GM23338 (cell line): ENCODE data around the gene EPS8L2.

Experiments
- CREB1 ChIP-seq: fragments of 250-450 bp; sonication (Bioruptor Pico); IDR thresholded peaks from 2 replicates; pipeline ENCODE4 v1.5.0; 2020; ENCODE audit warnings: low read depth, mild to moderate bottlenecking, moderate library complexity
- EZH2 ChIP-seq: fragments of 200-600 bp; sonication (generic); IDR thresholded peaks from one replicate; pipeline ENCODE4 v1.8.0; 2017; ENCODE audit warnings: antibody characterized with exemption, mild to moderate bottlenecking, low read depth; ENCODE audit not compliant: unreplicated experiment
- EZH2phosphoT487 ChIP-seq: fragments of 200-600 bp; sonication (generic); IDR thresholded peaks from one replicate; pipeline ENCODE4 v1.8.1; 2018; ENCODE audit warnings: antibody characterized with exemption; ENCODE audit not compliant: unreplicated experiment
- JUNB ChIP-seq: IDR thresholded peaks from one replicate; pipeline ENCODE4 v1.6.1; 2016; ENCODE audit warnings: antibody characterized with exemption; ENCODE audit not compliant: unreplicated experiment
- NANOG ChIP-seq: IDR thresholded peaks from 2 replicates; pipeline ENCODE4 v1.6.1; 2016; ENCODE audit warnings: antibody characterized with exemption, borderline replicate concordance
- POLR2AphosphoS5 ChIP-seq: IDR thresholded peaks from 2 replicates; pipeline ENCODE4 v1.6.1; 2016; ENCODE audit warnings: antibody characterized with exemption, low read depth
- STAT1 ChIP-seq: IDR thresholded peaks from one replicate; pipeline ENCODE4 v1.6.1; 2016; ENCODE audit warnings: antibody characterized with exemption; ENCODE audit not compliant: unreplicated experiment
- ZNF462 ChIP-seq: fragments of 250-450 bp; sonication (Bioruptor Pico); IDR thresholded peaks from 2 replicates; pipeline ENCODE4 v1.5.0; 2020; ENCODE audit warnings: mild to moderate bottlenecking, moderate library complexity
- TF ChIP-seq, protein P1 (sequence below), 2 experiments: fragments of 200-600 bp in 1 of 2; sonication (generic) in 1 of 2; conservative IDR thresholded peaks; 2 replicates each; pipeline versions ENCODE4 v1.5.1 to v1.6.1; 2016 to 2017; ENCODE audit warnings: antibody characterized with exemption in 2 of 2, low read depth in 2 of 2, mild to moderate bottlenecking in 2 of 2, moderate library complexity in 1 of 2
- TF ChIP-seq, protein P2 (sequence below): IDR thresholded peaks from one replicate; pipeline ENCODE4 v1.6.1; 2018; ENCODE audit warnings: antibody characterized with exemption; ENCODE audit not compliant: unreplicated experiment
- TF ChIP-seq, protein P3 (sequence below): IDR thresholded peaks from 2 replicates; pipeline ENCODE4 v1.6.1; 2016; ENCODE audit warnings: antibody characterized with exemption

GRCh38 chr11:665704-666281 lies 40.2 kb upstream of the EPS8L2 start:
- TF ChIP-seq, protein P1, sequence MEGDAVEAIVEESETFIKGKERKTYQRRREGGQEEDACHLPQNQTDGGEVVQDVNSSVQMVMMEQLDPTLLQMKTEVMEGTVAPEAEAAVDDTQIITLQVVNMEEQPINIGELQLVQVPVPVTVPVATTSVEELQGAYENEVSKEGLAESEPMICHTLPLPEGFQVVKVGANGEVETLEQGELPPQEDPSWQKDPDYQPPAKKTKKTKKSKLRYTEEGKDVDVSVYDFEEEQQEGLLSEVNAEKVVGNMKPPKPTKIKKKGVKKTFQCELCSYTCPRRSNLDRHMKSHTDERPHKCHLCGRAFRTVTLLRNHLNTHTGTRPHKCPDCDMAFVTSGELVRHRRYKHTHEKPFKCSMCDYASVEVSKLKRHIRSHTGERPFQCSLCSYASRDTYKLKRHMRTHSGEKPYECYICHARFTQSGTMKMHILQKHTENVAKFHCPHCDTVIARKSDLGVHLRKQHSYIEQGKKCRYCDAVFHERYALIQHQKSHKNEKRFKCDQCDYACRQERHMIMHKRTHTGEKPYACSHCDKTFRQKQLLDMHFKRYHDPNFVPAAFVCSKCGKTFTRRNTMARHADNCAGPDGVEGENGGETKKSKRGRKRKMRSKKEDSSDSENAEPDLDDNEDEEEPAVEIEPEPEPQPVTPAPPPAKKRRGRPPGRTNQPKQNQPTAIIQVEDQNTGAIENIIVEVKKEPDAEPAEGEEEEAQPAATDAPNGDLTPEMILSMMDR (conservative IDR thresholded peaks at IDR 0.05; ENCODE audit: low read depth in 2 of 2), result no peak
- TF ChIP-seq EZH2phosphoT487 (no peak), JUNB (no peak), POLR2AphosphoS5 (no peak), EZH2 (no peak), CREB1 (no peak), ZNF462 (CRISPR knock-in tag) (no peak), NANOG (no peak), STAT1 (no peak)
- TF ChIP-seq, protein P2, sequence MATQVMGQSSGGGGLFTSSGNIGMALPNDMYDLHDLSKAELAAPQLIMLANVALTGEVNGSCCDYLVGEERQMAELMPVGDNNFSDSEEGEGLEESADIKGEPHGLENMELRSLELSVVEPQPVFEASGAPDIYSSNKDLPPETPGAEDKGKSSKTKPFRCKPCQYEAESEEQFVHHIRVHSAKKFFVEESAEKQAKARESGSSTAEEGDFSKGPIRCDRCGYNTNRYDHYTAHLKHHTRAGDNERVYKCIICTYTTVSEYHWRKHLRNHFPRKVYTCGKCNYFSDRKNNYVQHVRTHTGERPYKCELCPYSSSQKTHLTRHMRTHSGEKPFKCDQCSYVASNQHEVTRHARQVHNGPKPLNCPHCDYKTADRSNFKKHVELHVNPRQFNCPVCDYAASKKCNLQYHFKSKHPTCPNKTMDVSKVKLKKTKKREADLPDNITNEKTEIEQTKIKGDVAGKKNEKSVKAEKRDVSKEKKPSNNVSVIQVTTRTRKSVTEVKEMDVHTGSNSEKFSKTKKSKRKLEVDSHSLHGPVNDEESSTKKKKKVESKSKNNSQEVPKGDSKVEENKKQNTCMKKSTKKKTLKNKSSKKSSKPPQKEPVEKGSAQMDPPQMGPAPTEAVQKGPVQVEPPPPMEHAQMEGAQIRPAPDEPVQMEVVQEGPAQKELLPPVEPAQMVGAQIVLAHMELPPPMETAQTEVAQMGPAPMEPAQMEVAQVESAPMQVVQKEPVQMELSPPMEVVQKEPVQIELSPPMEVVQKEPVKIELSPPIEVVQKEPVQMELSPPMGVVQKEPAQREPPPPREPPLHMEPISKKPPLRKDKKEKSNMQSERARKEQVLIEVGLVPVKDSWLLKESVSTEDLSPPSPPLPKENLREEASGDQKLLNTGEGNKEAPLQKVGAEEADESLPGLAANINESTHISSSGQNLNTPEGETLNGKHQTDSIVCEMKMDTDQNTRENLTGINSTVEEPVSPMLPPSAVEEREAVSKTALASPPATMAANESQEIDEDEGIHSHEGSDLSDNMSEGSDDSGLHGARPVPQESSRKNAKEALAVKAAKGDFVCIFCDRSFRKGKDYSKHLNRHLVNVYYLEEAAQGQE, result no peak
- TF ChIP-seq, protein P3, sequence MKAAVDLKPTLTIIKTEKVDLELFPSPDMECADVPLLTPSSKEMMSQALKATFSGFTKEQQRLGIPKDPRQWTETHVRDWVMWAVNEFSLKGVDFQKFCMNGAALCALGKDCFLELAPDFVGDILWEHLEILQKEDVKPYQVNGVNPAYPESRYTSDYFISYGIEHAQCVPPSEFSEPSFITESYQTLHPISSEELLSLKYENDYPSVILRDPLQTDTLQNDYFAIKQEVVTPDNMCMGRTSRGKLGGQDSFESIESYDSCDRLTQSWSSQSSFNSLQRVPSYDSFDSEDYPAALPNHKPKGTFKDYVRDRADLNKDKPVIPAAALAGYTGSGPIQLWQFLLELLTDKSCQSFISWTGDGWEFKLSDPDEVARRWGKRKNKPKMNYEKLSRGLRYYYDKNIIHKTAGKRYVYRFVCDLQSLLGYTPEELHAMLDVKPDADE, result no peak
